ENCODE measurements around the gene FGF23.

GRCh38 chr12:4380332-4380731 is 820 bp upstream of the FGF23 start:
- TF ChIP-seq CTCF (IDR thresholded peaks at IDR 0.05) (no peak), POLR2A (IDR thresholded peaks at IDR 0.05) (no peak)
